Measurements from ENCODE around the gene U2AF1L4.

- TF ChIP-seq REST (IDR thresholded peaks at IDR 0.05; ENCODE audit: borderline replicate concordance) (no peak), POLR2AphosphoS5 (IDR thresholded peaks at IDR 0.05) (no peak), SMC3 (conservative IDR thresholded peaks at IDR 0.05; ENCODE audit: poor library complexity) (no peak), RAD21 (conservative IDR thresholded peaks at IDR 0.05) (no peak), CTCF (IDR thresholded peaks at IDR 0.05; ENCODE audit: poor library complexity, severe bottlenecking) (no peak), EZH2 (IDR thresholded peaks at IDR 0.05; ENCODE audit: borderline replicate concordance, insufficient read depth, low read length, poor library complexity, severe bottlenecking) (no peak), EP300 (conservative IDR thresholded peaks at IDR 0.05; ENCODE audit: poor library complexity, severe bottlenecking) (no peak), MXI1 (conservative IDR thresholded peaks at IDR 0.05; ENCODE audit: poor library complexity, severe bottlenecking) (no peak)
Measured at GRCh38 chr19:35775046-35775297, 29.8 kb upstream of the U2AF1L4 start.
